Measurements from ENCODE around the gene ACTL7A.

DNA sequence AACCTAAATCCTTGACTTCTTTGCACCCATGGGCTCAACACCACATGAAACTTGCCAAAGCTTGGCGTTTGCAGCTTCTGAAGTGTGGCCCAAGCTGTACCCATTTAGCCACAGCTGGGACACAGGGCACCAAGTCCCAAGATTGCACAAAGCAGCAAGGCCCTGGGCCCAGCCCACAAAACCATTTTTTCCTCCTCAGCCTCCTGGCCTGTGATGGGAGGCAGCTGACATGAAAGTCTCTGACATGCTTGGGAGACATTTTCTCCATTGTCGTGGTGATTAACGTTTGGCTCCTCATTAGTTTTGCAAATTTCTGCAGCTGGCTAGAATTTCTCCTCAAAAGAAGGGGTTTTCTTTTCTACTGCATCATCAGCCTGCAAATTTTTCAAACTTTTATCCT lies 38.2 kb upstream of the ACTL7A start:
- TF ChIP-seq, protein P1, sequence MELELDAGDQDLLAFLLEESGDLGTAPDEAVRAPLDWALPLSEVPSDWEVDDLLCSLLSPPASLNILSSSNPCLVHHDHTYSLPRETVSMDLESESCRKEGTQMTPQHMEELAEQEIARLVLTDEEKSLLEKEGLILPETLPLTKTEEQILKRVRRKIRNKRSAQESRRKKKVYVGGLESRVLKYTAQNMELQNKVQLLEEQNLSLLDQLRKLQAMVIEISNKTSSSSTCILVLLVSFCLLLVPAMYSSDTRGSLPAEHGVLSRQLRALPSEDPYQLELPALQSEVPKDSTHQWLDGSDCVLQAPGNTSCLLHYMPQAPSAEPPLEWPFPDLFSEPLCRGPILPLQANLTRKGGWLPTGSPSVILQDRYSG (CRISPR knock-in tag; IDR thresholded peaks at IDR 0.05) = no peak
- TF ChIP-seq SMAD1 (CRISPR knock-in tag; IDR thresholded peaks at IDR 0.05; ENCODE audit: borderline replicate concordance, low read depth) (no peak), ZBTB7A (CRISPR knock-in tag; IDR thresholded peaks at IDR 0.05) (no peak), ARID2 (CRISPR knock-in tag; IDR thresholded peaks at IDR 0.05; ENCODE audit: borderline replicate concordance) (no peak), ZSCAN9 (CRISPR knock-in tag; IDR thresholded peaks at IDR 0.05; ENCODE audit: borderline replicate concordance) (no peak), CBFB (CRISPR knock-in tag; IDR thresholded peaks at IDR 0.05) (no peak), ZBTB21 (CRISPR knock-in tag; IDR thresholded peaks at IDR 0.05) (no peak)
- TF ChIP-seq, protein P2, sequence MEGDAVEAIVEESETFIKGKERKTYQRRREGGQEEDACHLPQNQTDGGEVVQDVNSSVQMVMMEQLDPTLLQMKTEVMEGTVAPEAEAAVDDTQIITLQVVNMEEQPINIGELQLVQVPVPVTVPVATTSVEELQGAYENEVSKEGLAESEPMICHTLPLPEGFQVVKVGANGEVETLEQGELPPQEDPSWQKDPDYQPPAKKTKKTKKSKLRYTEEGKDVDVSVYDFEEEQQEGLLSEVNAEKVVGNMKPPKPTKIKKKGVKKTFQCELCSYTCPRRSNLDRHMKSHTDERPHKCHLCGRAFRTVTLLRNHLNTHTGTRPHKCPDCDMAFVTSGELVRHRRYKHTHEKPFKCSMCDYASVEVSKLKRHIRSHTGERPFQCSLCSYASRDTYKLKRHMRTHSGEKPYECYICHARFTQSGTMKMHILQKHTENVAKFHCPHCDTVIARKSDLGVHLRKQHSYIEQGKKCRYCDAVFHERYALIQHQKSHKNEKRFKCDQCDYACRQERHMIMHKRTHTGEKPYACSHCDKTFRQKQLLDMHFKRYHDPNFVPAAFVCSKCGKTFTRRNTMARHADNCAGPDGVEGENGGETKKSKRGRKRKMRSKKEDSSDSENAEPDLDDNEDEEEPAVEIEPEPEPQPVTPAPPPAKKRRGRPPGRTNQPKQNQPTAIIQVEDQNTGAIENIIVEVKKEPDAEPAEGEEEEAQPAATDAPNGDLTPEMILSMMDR (CRISPR knock-in tag; IDR thresholded peaks at IDR 0.05) = no peak
- TF ChIP-seq, protein P3, sequence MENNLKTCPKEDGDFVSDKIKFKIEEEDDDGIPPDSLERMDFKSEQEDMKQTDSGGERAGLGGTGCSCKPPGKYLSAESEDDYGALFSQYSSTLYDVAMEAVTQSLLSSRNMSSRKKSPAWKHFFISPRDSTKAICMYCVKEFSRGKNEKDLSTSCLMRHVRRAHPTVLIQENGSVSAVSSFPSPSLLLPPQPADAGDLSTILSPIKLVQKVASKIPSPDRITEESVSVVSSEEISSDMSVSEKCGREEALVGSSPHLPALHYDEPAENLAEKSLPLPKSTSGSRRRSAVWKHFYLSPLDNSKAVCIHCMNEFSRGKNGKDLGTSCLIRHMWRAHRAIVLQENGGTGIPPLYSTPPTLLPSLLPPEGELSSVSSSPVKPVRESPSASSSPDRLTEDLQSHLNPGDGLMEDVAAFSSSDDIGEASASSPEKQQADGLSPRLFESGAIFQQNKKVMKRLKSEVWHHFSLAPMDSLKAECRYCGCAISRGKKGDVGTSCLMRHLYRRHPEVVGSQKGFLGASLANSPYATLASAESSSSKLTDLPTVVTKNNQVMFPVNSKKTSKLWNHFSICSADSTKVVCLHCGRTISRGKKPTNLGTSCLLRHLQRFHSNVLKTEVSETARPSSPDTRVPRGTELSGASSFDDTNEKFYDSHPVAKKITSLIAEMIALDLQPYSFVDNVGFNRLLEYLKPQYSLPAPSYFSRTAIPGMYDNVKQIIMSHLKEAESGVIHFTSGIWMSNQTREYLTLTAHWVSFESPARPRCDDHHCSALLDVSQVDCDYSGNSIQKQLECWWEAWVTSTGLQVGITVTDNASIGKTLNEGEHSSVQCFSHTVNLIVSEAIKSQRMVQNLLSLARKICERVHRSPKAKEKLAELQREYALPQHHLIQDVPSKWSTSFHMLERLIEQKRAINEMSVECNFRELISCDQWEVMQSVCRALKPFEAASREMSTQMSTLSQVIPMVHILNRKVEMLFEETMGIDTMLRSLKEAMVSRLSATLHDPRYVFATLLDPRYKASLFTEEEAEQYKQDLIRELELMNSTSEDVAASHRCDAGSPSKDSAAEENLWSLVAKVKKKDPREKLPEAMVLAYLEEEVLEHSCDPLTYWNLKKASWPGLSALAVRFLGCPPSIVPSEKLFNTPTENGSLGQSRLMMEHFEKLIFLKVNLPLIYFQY (CRISPR knock-in tag; IDR thresholded peaks at IDR 0.05; ENCODE audit: borderline replicate concordance) = no peak
- TF ChIP-seq, protein P4, sequence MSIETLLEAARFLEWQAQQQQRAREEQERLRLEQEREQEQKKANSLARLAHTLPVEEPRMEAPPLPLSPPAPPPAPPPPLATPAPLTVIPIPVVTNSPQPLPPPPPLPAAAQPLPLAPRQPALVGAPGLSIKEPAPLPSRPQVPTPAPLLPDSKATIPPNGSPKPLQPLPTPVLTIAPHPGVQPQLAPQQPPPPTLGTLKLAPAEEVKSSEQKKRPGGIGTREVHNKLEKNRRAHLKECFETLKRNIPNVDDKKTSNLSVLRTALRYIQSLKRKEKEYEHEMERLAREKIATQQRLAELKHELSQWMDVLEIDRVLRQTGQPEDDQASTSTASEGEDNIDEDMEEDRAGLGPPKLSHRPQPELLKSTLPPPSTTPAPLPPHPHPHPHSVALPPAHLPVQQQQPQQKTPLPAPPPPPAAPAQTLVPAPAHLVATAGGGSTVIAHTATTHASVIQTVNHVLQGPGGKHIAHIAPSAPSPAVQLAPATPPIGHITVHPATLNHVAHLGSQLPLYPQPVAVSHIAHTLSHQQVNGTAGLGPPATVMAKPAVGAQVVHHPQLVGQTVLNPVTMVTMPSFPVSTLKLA (IDR thresholded peaks at IDR 0.05) = no peak

All from HepG2 (cell line).